COLO668 (cell line): ENCODE measurements around the gene HK1.

Source experiments
- DNase-seq: peaks from one replicate; lab custom pipeline; 2025; ENCODE audit not compliant: unreplicated experiment; lab: John Stamatoyannopoulos, UW

The HK1 gene

DNA sequence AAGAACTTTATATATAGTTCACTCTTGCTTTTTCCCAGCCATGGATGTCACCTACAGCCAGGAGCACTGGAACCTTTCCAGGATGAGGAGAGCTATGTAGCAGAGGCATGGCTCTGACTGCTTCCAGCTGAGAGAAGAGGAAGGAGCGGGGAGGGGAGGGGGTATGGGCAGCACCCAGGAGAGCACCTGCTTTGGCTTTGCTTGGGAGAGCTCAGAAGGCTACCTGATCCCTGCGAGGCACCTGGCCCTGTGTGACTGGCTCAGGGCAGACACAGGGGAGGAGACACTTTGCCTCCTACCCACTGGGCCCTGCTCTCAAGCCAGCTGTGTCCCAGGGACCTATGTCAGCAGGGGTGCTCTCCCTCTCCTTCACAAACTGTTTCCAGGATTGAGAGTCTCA, 67.1 kb downstream of the HK1 start:
- DNase-seq = peak; percentile 80

DNA sequence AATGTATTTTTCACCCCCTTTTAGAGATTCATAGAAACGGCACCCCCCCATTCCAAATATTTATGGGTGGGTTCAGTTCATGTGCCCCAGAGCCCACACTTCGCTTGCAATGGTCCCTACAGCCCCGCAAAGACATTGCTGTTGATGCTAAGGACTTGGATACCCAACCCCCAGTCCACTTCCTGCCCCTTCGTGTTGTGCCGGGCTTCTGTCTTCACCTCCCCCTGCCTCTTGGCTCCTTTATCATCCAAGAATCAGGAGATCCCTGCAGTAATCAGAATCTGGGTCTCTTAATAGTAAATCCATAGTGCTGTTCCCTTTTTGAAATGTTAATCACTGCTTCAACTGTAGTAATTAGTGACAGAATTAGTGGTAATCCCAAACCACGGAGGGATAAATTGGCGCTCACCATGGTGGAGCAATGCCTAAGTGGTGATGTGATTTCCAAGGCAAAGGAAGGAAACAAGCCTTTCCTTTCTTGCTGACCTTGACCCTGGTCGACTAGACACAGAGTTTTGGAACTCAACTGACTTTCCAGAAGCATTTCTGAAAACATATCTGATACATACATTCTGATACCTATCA, 67.7 kb downstream of the HK1 start:
- DNase-seq = no peak

GRCh38 chr10:69346776-69347175, 68.5 kb downstream of the HK1 start:
- no peak for DNase-seq

- peak; percentile 27 for DNase-seq
Measured at GRCh38 chr10:69348816-69349541, 70.7 kb downstream of the HK1 start.

GRCh38 chr10:69349542-69349888, 71.2 kb downstream of the HK1 start:
- DNase-seq = no peak

DNA sequence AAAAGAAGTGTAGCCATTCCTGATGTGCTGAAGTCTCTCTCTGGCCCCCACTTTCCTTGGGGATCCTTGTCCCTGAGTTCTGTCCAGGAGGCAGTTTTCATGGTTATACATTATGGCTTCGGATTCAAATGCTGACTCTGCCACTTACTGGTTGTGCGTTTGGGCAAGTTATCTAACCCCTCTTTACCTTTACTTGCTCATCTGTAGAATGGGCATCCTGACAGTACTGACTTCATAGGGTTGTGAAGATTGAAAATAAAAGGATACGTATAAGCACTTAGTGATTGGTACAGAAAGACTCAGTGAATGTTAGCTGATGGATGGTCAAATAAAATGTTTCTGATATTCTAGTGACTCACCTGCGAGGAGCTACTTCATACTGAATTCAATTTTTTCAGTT, 73.3 kb downstream of the HK1 start:
- no peak for DNase-seq

DNA sequence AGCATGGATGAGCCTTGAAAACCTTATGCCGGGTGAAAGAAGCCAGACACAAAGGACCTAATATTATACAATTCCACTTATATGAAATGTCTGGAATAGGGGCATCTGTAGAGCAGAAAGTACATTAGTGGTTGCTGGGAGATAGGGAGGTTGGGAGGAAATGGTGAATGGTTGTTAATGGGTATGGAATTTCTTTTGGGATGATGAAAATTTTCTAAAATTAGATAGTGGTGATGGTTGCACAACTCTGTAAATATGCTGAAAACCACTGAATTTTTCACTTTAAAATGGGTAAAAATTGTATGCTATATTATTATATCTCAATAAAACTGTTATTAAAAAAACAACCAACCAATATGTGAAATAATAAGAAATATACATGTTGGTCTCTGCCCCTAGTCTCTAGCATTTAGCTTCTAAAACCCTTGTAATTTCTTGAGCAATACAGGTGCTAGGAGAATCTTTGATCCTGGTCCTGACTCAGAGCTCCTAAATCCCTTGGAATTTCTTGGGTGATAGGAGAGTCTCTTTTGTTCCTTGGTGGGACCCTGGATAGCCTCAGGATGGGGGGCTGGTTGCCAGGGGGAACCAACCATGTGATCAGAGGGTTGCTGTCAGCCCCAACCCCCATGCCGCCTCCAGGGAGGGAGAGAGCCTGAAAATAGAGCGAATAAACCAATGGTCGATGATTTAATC, 74.4 kb downstream of the HK1 start:
- DNase-seq = no peak

DNA sequence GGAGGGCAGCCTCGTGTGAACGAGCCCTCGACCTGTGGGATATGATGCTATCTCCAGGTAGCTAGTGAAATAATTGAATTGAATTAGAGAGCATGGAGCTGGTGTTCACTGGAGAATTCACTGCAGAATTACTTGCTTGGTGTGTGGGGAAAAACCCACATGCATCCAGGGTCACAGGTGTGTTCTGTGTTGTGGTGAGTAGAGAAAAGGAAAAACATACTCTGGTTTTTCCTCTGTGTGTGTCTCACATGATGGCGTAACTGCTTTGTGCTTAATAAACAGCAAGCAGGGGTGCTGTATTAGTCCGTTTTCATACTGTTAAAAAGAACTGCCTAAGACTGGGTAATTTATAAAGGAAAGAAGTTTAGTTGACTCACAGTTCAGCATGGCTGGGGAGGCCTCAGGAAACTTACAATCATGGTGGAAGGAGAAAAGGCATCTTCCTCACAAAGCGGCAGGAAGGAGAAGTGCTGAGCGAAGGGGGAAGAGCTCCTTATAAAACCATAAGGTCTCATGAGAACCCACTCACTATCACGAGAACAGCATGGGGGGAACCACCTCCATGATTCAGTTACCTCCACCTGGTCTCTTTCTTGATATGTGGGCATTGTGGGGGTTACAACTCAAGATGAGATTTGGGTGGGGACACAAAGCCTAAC, 75.8 kb downstream of the HK1 start:
- DNase-seq = no peak

- no peak for DNase-seq
Measured at GRCh38 chr10:69356187-69356586, 77.9 kb downstream of the HK1 start.

- DNase-seq = no peak
Measured at GRCh38 chr10:69358148-69358795, 80.0 kb downstream of the HK1 start.

- no peak for DNase-seq
Measured at GRCh38 chr10:69359148-69359547, 80.9 kb downstream of the HK1 start.

DNA sequence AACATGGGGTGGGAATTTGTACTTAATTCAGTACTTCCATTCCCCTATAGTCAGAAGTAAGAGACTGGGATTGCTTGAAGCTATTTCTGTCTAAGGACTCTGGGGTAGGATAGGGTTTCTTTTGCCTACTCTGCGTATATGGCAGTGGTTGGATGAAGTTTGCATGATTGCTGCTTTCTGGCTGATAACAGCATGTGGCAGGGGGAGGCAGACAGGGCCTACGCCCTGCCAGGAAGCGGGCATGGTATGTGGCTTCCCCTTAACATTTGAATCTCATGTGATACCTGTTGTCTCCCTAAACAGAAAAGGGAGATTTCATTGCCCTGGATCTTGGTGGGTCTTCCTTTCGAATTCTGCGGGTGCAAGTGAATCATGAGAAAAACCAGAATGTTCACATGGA, 81.3 kb downstream of the HK1 start:
- no peak for DNase-seq

DNA sequence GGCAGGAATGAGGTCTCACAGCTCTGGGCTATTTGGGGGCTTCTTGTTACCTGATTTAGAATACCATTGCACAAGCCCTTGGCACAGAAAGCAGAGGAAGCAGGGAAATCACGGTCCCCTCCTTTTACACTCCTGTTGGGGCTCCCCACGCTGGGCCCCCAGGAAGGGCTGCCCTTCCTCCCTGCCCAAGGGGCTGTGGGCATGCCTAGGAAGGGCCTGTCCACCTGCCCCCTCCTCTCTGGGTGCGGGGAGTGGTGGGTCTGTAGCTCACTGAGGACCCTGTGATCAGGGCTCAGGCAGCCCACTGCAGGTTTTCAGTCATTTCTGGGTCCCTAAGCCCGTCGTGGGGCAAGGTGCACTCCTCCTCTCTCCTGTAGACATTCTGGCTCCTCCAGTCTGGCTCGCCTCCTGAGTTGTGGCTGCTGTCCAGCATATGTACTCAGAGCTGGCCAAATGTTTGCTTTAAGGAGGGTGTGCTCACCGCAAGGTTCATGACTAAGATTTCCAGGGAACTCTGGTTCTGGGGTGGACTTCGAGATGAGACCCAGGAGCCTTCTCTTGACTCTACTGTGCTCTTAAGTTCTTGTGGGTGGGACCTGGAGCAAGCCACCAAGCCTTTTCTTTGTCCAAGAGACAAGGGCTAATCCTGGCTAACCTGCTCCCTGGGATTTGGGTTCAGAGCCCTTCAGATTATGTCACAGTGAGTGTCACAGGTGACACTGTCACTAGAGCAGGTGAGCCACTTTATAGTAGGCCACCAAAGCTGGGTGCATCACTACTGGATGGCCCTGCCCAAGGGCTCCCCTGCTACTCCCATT, 82.4 kb downstream of the HK1 start:
- DNase-seq = no peak

DNA sequence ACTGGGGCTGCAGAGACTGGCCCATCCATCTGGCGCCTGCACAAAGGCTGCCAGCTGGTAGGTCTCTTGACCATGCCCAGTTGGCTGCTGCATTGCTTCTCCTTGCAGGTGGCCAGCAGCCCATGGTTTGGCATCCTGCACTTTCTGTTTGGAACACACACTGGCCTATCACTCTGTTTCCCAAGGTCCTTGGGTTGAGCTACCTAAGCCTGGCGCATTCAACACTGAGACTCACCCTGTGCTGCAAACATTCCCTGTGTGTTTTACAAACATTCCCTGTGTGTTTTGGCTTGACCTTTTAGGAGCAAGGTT, 83.0 kb downstream of the HK1 start:
- no peak for DNase-seq

GRCh38 chr10:69362471-69362954, 84.2 kb downstream of the HK1 start:
- DNase-seq = no peak

DNA sequence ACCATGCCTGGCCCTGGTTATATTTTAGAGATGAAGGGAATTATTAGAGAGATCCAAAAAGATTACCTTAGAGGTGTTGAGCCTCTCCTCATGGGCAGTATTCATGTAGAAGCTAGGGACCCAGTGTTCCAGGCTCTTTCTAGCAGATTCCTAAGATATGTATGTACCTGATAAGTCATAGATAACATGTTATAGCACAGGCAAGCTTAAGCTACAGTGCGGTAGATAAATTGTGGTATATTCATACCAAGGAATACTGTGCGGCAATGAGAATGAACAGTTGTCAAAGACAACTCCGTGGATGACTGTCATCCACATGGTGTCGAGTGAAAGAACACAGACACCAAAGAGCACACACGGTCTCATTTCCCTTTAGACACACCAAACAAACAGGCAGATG, 85.4 kb downstream of the HK1 start:
- no peak for DNase-seq

DNA sequence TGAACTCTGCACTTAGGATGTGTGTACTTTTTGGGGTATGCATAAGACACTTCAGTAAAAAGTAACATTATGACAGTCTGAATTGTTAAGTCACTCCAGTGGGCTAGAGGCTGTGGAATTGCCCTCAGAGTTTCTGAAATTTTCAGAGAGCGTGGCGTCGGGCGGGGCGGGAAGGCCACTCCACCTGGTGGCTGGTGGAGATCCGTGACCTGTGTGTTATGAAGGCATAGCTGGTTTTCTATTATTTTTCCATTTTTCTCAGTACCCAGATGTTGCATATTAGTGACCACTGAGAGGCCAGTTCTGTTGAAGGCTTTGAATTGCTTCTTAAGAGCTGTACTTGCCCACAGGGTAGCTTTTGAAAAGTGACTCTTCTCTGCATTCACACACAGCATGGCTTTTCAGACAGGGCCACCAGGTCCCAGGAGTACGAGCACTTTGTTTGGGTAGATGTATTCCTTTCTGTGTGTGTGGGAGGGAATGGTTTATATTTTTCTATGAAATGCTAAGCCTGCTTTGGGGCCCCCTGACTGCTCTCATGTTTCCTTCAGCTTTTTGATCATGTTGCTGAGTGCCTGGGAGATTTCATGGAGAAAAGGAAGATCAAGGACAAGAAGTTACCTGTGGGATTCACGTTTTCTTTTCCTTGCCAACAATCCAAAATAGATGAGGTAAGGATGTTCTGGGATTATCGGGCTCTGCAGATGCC, 86.1 kb downstream of the HK1 start:
- DNase-seq = no peak

GRCh38 chr10:69366738-69367137, 88.4 kb downstream of the HK1 start:
- DNase-seq = no peak

DNA sequence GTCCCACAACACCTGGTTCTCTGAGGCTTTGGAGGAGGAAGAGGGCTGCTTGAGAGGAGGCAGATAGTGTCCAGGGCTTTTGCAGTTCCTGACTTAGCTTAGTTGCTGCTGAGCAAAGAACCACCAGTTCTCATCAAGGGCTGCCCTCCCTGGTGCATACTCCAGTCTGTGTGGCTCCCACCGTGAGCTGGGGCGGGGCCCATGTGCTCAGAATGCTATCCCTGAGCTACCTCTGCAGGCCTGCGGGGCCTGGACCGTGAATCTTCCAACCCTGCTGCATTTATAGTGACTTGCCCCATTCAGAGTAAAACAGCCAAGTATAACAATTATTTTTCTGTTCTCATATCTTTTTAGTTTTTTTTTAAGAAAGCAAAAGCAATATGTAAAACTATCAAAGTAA, 89.2 kb downstream of the HK1 start:
- peak; percentile 6 for DNase-seq
